ACC112 (cell line): Measurements from ENCODE around the gene SPAG9.
"Not testable (repeated sequence)": the region's sequence is repeated elsewhere in the genome, so short reads cannot be mapped to it uniquely, and the experiment has no call there.

Experiments
- H2AFZ ChIP-seq: fragments of 200-600 bp; sonication (generic); one replicate; pipeline ENCODE4 v1.6.0; 2017; ENCODE audit warnings: antibody characterized with exemption, low read length; ENCODE audit not compliant: unreplicated experiment
- H3K27ac ChIP-seq: fragments of 200-600 bp; sonication (generic); 2 replicates; pipeline ENCODE4 v1.5.1; 2014; ENCODE audit warnings: low read depth, mild to moderate bottlenecking, antibody characterized with exemption, low read length, moderate library complexity
- H3K27me3 ChIP-seq: fragments of 200-600 bp; sonication (generic); 2 replicates; pipeline ENCODE4 v1.6.1; 2014; ENCODE audit warnings: mild to moderate bottlenecking, antibody characterized with exemption, low read length, moderate library complexity, mixed read lengths; ENCODE audit not compliant: insufficient read depth
- H3K36me3 ChIP-seq: fragments of 200-600 bp; sonication (generic); 2 replicates; pipeline ENCODE4 v1.6.1; 2016; ENCODE audit warnings: mild to moderate bottlenecking, antibody characterized with exemption, low read length, moderate library complexity, mixed read lengths; ENCODE audit not compliant: insufficient read depth
- H3K4me1 ChIP-seq: fragments of 200-600 bp; sonication (generic); one replicate; pipeline ENCODE4 v1.6.1; 2016; ENCODE audit warnings: low read length, mixed read lengths; ENCODE audit not compliant: insufficient read depth, unreplicated experiment, control insufficient read depth
- H3K4me3 ChIP-seq: fragments of 200-600 bp; sonication (generic); 2 replicates; pipeline ENCODE4 v1.5.1; 2014; ENCODE audit warnings: mild to moderate bottlenecking, low read depth, low read length
- H3K79me2 ChIP-seq: fragments of 200-600 bp; sonication (generic); one replicate; pipeline ENCODE4 v1.6.0; 2016; ENCODE audit warnings: low read length; ENCODE audit not compliant: control insufficient read depth, unreplicated experiment, insufficient read depth

The SPAG9 gene

DNA sequence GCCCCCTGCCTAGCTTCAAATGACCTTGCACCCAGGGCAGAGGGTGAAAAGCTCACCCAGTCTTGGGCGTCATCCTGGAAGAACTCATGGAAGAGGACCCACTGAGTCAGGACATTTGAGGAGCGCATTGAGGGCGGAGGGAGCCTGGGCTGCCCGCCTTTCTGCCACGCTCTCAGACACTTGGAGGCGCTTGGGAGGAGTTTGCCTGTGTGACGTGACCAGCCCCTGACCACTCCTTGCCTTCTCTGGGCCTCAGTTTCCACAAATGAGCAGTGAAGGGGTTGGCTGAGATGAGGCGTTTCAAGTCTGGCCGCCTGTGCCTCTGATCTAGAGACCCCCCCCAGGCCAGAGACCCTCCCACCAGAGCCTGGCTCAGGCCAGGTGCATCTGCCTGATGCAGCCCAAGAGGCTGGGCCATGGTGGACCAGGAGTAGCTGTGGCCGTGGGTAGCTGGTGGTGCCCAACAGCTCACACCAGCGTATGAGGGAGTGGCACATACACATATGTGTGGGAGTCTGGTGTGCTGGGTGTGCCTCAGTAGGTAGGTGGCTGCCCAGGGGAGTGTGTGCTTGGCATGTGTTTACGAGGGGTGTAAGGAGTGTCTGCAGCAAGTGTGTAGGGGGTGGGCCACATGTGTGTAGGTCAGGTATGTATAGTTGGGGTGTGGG lies 174.3 kb downstream of the SPAG9 start:
- no peak overlapping the region for H3K27ac ChIP-seq
- H3K27me3 ChIP-seq = no peaks in the 10 kb centered on the region
- H3K79me2 ChIP-seq = no peaks in the 10 kb centered on the region
- H3K36me3 ChIP-seq = no peaks in the 10 kb centered on the region
- no peak overlapping the region for H2AFZ ChIP-seq
- H3K4me1 ChIP-seq = peaks cover 35% of the 10 kb centered on the region
- H3K4me3 ChIP-seq = no peak overlapping the region

DNA sequence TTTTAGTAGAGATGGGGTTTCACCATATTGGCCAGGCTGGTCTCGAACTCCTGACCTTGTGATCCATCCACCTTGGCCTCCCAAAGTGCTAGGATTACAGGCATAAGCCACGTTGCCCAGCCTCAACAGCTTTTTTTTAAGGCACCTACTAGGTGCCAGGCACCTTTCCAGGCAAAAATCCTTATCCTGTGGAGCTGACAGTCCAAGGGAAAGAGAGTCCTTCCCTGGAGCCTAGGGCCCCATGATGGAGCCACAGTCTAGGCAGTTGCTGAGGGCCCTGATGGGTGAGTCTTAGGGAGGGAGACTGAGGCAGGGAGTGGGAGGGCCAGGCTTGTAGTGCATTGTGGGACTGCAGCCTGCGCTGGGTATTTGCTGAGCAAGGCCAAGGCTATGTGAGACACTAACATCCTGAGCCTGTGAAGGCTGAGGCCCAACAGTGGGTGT lies 174.9 kb downstream of the SPAG9 start:
- no peaks in the 10 kb centered on the region for H3K79me2 ChIP-seq
- no peaks in the 10 kb centered on the region for H3K36me3 ChIP-seq
- no peak overlapping the region for H2AFZ ChIP-seq
- no peaks in the 10 kb centered on the region for H3K27me3 ChIP-seq
- H3K4me1 ChIP-seq = peaks cover 32% of the 10 kb centered on the region
- no peak overlapping the region for H3K4me3 ChIP-seq
- H3K27ac ChIP-seq = no peak overlapping the region

DNA sequence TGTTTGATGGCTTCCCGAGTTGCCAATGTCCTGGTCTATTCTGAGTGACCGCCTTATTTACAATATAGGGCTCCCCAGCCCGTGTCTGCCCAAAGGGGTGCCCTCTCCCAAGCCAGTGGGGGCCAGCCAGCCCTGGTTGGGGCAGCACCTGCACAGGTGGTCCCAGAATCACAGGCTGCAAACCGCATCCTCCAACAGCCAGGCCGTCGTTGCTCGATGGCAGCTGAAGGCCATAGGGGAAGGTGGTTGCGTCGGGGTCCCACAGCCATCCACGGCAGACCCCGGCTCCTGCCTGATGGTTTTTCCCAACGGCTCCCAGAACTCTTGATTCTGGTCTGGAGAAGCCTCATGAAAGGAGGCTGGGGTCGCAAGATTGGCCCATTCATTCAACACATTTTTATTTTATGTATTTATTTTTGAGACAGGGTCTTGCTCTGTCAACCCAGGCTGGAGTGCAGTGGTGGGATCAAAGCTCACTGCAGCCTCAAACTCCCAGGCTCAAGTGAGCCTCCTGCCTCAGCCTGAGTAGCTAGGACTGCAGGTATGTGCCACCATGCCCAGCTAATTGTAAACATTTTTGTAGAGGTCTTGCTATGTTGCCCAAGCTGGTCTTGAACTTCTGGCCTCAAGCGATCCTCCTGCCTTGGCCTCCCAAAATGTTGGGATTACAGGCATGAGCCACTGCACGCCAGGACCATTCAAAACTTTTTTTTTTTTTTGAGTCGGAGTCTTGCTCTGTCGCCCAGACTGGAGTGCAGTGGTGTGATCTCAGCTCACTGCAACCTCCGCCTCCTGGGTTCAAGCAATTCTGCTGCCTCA lies 175.6 kb downstream of the SPAG9 start:
- H3K27me3 ChIP-seq = no peaks in the 10 kb centered on the region
- H3K79me2 ChIP-seq = no peaks in the 10 kb centered on the region
- H3K27ac ChIP-seq = no peak overlapping the region
- H3K36me3 ChIP-seq = no peaks in the 10 kb centered on the region
- no peak overlapping the region for H3K4me3 ChIP-seq
- peaks cover 25% of the 10 kb centered on the region for H3K4me1 ChIP-seq
- no peak overlapping the region for H2AFZ ChIP-seq

DNA sequence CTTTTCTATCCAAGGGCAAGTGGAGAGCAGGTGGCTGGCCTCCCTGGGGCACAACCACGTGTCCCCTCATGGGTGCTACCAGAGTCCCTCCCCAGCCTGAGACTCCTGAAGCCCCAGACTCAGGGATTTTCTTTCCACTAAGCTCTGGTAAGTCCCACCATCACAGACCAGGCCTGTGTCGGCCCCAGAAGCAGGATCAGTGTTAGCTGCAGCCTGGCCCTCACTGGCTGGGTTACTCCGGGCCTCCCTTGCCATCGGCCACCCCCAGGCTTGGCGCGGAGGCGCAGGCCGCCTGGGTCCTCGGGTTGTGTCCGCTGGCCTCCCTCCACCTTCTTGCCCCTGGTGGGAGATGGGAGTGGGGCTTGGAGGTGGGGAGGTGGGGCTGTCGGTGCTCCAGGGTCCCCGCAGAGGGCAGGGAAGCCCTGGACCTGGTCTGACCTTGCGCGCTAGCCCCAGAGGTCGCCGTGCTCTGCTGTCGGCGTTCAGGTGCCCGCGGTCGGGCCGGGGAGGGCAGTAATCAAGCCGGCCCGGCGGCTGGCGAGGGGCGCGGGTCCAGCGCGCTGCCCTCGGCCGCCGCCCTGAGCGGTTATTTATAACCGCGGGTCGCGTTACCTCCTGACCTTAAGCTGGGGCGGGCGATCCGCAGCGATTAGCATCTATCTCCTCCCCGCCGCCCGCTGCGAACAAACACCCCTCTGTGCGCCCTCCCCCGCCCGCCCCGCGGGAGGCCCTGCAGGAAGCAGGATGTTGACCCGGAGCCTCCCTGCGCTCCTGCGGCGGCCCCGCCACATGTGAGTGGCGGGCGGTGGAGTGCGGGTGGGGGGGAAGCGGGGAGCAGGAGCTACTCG lies 176.4 kb downstream of the SPAG9 start:
- H2AFZ ChIP-seq = no peak overlapping the region
- H3K27me3 ChIP-seq = no peaks in the 10 kb centered on the region
- H3K79me2 ChIP-seq = no peaks in the 10 kb centered on the region
- no peaks in the 10 kb centered on the region for H3K36me3 ChIP-seq
- H3K4me3 ChIP-seq = no peak overlapping the region
- peaks cover 17% of the 10 kb centered on the region for H3K4me1 ChIP-seq
- H3K27ac ChIP-seq = no peak overlapping the region

DNA sequence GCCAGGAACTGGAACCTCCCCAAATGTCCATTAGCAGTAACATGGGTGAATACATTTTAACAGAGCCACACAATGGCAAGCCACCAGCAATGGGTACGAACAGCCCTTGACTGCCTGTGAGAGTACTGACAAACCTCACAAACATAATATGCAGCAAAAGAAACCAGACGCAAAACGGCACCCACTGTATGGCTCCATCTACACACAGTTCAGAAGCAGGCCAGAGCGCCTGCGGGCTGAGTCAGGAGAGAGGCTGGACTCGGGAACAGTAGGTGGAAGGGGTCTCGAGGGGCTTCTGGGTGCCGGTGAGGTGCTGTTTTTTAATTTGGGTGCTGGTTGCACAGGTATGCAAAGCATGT lies 177.1 kb downstream of the SPAG9 start:
- no peaks in the 10 kb centered on the region for H3K27me3 ChIP-seq
- H2AFZ ChIP-seq = no peak overlapping the region
- peaks cover 11% of the 10 kb centered on the region for H3K4me1 ChIP-seq
- no peaks in the 10 kb centered on the region for H3K79me2 ChIP-seq
- no peaks in the 10 kb centered on the region for H3K36me3 ChIP-seq
- H3K4me3 ChIP-seq = no peak overlapping the region
- no peak overlapping the region for H3K27ac ChIP-seq

DNA sequence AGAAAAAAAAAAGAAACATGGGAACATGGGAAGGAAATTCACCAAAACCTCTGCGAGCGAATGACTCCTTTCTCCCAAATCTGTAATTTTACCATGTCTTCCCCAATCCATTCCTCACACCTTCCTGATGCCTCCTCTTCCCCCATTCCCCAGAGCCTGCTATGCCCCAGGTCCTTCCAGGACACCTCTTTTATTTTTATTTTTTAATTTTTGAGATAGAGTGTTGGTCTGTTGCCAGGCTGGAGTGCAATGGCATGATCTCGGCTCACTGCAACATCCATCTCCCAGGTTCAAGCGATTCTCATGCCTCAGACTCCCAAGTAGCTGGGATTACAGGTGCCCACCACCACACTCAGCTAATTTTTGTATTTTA lies 179.0 kb downstream of the SPAG9 start:
- not testable (repeated sequence) for H3K36me3 ChIP-seq, H3K4me3 ChIP-seq, H3K27me3 ChIP-seq, H3K79me2 ChIP-seq, H3K27ac ChIP-seq, H2AFZ ChIP-seq, H3K4me1 ChIP-seq

DNA sequence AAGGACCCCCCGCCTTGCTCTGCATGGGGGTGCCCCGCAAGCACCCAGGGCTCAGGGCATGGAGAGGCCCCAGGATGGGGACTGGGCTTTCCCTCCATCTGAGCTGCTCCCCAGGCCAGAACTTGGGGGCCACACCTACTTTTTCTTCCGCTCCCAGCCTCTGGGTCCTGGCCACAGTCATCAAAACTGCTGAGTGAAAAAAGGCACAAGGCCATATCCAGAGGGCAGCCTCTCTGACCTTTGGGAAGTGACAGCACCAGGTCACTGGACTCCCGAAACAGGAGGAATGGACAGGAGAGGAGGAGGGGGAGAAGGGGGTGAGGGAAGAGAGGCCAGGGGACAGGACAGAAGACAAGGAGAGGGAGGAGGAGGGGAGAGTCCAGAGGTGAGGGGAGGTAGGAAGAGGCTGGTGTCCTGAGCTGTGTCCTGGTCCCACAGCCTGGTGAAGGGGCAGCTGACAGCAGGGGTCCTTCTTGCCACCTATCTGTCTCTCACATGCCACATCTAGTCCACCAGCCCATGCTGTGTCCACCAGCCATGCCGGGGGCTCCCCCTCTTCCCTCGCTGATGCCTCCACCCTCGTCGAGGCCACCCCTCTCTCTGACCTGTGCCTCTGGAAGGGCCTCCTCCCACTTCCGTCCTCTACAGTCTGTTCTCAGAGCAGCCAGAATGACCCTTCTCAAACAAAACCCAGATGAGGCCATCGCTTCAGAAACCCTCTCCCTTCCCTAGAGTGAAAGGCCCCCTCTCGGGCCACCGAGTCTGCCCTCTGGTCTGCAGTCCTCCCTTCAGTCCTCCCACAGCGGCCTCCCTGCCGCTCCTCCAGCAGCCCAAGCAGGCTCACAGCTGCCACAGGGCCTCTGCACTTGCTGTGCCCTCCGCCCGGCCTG lies 180.6 kb downstream of the SPAG9 start:
- Histone ChIP-seq H3K27me3 (no peaks in the 10 kb centered on the region), H3K4me3 (no peak overlapping the region), H2AFZ (no peak overlapping the region), H3K79me2 (no peaks in the 10 kb centered on the region), H3K36me3 (no peaks in the 10 kb centered on the region), H3K4me1 (no peaks in the 10 kb centered on the region), H3K27ac (no peak overlapping the region)

DNA sequence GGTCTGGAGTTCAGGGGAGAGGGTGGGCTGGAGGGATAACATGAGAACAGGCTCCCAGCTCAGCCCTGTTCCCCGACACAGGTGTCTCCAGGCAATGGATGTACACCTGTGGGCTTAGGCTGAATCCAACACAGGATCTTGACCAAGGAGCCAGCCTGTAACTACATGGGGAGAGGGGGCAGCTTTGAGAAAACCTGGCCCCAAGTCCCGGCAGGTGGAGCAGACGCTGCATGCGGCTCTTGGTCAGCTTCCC lies 181.2 kb downstream of the SPAG9 start:
- Histone ChIP-seq H3K4me3 (no peak overlapping the region), H3K79me2 (no peaks in the 10 kb centered on the region), H3K27me3 (no peaks in the 10 kb centered on the region), H3K4me1 (no peaks in the 10 kb centered on the region), H3K36me3 (no peaks in the 10 kb centered on the region), H2AFZ (no peak overlapping the region), H3K27ac (no peak overlapping the region)

DNA sequence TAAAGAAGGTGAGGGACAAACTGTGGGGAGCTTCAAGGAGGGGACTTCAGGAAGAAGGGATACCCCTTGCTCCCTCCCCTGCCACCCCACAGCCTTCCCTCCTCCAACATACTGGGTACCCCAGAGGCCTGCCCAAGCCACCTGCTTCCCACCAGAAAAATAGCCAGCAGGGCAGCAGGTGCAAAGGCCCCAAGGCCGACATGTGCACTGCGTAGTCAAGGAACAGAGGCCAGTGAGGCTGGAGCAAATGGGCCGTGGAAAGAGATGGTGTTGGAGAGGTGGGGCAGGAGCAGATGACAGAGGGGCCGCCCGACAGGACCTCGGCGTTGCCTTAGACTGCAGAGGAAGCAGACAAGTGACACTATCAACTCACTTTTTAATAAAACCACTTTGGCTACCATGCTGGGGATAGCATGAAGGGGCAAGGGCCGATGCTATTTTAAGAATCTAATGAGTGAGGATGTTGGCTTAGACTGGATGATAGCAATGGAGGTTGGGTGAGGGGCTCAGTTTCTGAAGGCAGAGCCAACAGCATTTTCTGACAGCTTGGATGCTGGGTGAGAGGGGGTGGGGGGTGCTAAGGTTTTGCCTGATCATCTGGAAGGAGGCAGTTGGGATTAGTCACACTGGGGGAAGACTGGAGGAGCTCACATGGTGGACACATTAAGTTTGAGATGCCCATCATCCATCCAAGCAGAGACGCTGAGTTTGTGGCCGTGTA lies 181.7 kb downstream of the SPAG9 start:
- Histone ChIP-seq H2AFZ (no peak overlapping the region), H3K27ac (no peak overlapping the region), H3K27me3 (no peaks in the 10 kb centered on the region), H3K4me1 (peaks cover 2% of the 10 kb centered on the region), H3K36me3 (no peaks in the 10 kb centered on the region), H3K79me2 (no peaks in the 10 kb centered on the region), H3K4me3 (no peak overlapping the region)

DNA sequence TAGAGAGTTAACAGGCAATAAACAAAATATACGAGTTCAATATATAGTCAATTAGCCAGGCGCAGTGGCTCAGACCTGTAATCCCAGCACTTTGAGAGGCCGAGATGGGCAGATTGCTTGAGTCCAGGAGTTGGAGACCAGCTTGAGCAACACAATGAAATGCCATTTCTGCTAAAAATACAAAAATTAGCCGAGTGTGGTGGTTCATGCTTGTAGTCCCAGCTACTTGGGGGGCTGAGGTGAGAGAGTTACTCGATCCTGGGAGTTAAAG lies 184.7 kb downstream of the SPAG9 start:
- Histone ChIP-seq H2AFZ (no peak overlapping the region), H3K4me3 (no peak overlapping the region), H3K27ac (no peak overlapping the region), H3K36me3 (no peaks in the 10 kb centered on the region), H3K79me2 (no peaks in the 10 kb centered on the region), H3K27me3 (no peaks in the 10 kb centered on the region), H3K4me1 (peaks cover 20% of the 10 kb centered on the region)
